Measurements from ENCODE around the gene ZNF770. TPM values are rescaled to one million over a fixed set of nuclear protein-coding genes. Genes with fewer than 3 reads are reported as not detected.
A peak's percentile ranks its signal among the peaks of the same experiment; 100 is the strongest.

Gene ZNF770
- total RNA-seq, 1 experiment from 2014 or later: 43.0 TPM

DNA sequence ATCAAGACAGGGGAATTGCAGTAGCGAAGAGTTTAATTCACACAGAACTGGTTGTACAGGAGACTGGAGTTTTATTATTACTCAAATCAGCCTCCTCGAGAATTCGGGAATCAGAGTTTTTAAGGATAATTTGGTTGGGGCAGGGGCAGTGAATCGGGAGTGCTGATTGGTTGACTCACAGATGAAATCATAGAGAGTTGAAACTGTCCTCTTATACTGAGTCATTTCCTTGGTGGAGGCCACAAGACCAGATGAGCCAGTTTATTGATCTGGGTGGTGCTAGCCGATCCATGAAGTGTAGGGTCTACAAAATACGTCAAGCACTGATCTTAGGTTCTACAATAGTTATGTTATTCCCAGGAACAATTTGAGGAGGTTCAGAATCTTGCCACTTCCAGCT lies 5.3 kb upstream of the ZNF770 start:
- ChIA-PET POLR2A (no interaction called here), CTCF (no interaction called here)
- Histone ChIP-seq H3K4me3 (ENCODE audit: low read depth in 2 of 2, low read length in 2 of 2) (no peak overlapping the region), H3K27me3 (ENCODE audit: control insufficient read depth, insufficient read depth, low read length) (no peaks in the 10 kb centered on the region), H3K4me1 (ENCODE audit: control insufficient read depth, insufficient read depth, low read length) (peaks cover 4% of the 10 kb centered on the region; the same call in 1 of the 2 replicates), H3K9me3 (ENCODE audit: control insufficient read depth, insufficient read depth, low read depth, low read length) (no peaks in the 10 kb centered on the region), H3K27ac (ENCODE audit: low read length) (no peak overlapping the region), H3K36me3 (ENCODE audit: control insufficient read depth, insufficient read depth, low read length) (no peaks in the 10 kb centered on the region)
- in situ Hi-C loops (cut with HindIII; ENCODE audit: low pct_unique_long_range_greater_than_20kb, low sequenced_read_pairs) (no loop called here), intact Hi-C loops (cut with micrococcal nuclease; ENCODE audit: unreplicated experiment) (no loop called here)
- ATAC-seq (no peak), DNase-seq (ENCODE audit: low read depth, low spot score) (no peak)
- BruUV-seq (replicated peaks): no TSS peak
- no peak for TF ChIP-seq CTCF (IDR thresholded peaks at IDR 0.05)
- no peak for TF ChIP-seq TCF7L2 (IDR thresholded peaks at IDR 0.05; ENCODE audit: low read depth, low read length)
- TF ChIP-seq, protein P1, sequence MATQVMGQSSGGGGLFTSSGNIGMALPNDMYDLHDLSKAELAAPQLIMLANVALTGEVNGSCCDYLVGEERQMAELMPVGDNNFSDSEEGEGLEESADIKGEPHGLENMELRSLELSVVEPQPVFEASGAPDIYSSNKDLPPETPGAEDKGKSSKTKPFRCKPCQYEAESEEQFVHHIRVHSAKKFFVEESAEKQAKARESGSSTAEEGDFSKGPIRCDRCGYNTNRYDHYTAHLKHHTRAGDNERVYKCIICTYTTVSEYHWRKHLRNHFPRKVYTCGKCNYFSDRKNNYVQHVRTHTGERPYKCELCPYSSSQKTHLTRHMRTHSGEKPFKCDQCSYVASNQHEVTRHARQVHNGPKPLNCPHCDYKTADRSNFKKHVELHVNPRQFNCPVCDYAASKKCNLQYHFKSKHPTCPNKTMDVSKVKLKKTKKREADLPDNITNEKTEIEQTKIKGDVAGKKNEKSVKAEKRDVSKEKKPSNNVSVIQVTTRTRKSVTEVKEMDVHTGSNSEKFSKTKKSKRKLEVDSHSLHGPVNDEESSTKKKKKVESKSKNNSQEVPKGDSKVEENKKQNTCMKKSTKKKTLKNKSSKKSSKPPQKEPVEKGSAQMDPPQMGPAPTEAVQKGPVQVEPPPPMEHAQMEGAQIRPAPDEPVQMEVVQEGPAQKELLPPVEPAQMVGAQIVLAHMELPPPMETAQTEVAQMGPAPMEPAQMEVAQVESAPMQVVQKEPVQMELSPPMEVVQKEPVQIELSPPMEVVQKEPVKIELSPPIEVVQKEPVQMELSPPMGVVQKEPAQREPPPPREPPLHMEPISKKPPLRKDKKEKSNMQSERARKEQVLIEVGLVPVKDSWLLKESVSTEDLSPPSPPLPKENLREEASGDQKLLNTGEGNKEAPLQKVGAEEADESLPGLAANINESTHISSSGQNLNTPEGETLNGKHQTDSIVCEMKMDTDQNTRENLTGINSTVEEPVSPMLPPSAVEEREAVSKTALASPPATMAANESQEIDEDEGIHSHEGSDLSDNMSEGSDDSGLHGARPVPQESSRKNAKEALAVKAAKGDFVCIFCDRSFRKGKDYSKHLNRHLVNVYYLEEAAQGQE (IDR thresholded peaks at IDR 0.05; ENCODE audit: insufficient read depth in 1 of 2, low read depth in 2 of 2, low read length in 1 of 2): no peak
- no peak for TF ChIP-seq SIN3A (IDR thresholded peaks at IDR 0.05; ENCODE audit: borderline replicate concordance, insufficient read depth, low read depth, low read length)
- TF ChIP-seq POLR2AphosphoS5 (IDR thresholded peaks at IDR 0.05; ENCODE audit: low read depth, low read length): no peak

- in situ Hi-C loops (cut with HindIII; ENCODE audit: low pct_unique_long_range_greater_than_20kb, low sequenced_read_pairs): no loop called here
- POLR2A ChIA-PET: interaction anchor here (1.5 kb wide), 1 partner anchor 18 kb away, joined by 6 read pairs; the partner anchor contains the start of gene AQR
- H3K4me3 ChIP-seq (ENCODE audit: low read depth in 2 of 2, low read length in 2 of 2): peak overlapping the region; percentile 89 to 99
Observed at GRCh38 chr15:34987609-34988026, 469 bp downstream of the ZNF770 start.

More at GRCh38 chr15:34987609-34988026, 469 bp downstream of the ZNF770 start:
- ATAC-seq (no peak), DNase-seq (ENCODE audit: low read depth, low spot score) (no peak)
- CTCF ChIA-PET: no interaction called here
- TF ChIP-seq TCF7L2 (IDR thresholded peaks at IDR 0.05; ENCODE audit: low read depth, low read length): no peak
- no peak for TF ChIP-seq SIN3A (IDR thresholded peaks at IDR 0.05; ENCODE audit: borderline replicate concordance, insufficient read depth, low read depth, low read length)
- TF ChIP-seq, protein P1 (IDR thresholded peaks at IDR 0.05; ENCODE audit: insufficient read depth in 1 of 2, low read depth in 2 of 2, low read length in 1 of 2): no peak
- no peak for TF ChIP-seq POLR2AphosphoS5 (IDR thresholded peaks at IDR 0.05; ENCODE audit: low read depth, low read length)
- no peak for TF ChIP-seq CTCF (IDR thresholded peaks at IDR 0.05)
- peaks cover 10% of the 10 kb centered on the region for H3K36me3 ChIP-seq (ENCODE audit: control insufficient read depth, insufficient read depth, low read length)
- BruUV-seq (replicated peaks): no TSS peak
- intact Hi-C loops (cut with micrococcal nuclease; ENCODE audit: unreplicated experiment): no loop called here
- H3K27me3 ChIP-seq (ENCODE audit: control insufficient read depth, insufficient read depth, low read length): no peaks in the 10 kb centered on the region
- H3K27ac ChIP-seq (ENCODE audit: low read length): peak overlapping the region; percentile 96
- H3K4me1 ChIP-seq (ENCODE audit: control insufficient read depth, insufficient read depth, low read length): peaks cover 22% of the 10 kb centered on the region
- H3K9me3 ChIP-seq (ENCODE audit: control insufficient read depth, insufficient read depth, low read depth, low read length): no peaks in the 10 kb centered on the region
